ENCODE measurements around the gene ZNF581.

Gene ZNF581

GRCh38 chr19:55626350-55626749 lies 17.1 kb upstream of the ZNF581 start:
- DNase-seq (no peak), ATAC-seq (peak; percentile 60)

GRCh38 chr19:55632463-55632834 lies 11.0 kb upstream of the ZNF581 start:
- ATAC-seq (peak; percentile 58), DNase-seq (peak; percentile 92)

- ATAC-seq (no peak), DNase-seq (no peak)
Observed at GRCh38 chr19:55633861-55634260, 9.6 kb upstream of the ZNF581 start.

GRCh38 chr19:55635334-55635717 lies 8.1 kb upstream of the ZNF581 start:
- ATAC-seq = no peak
- DNase-seq = no peak

- ATAC-seq = no peak
- DNase-seq = no peak
Observed at GRCh38 chr19:55635856-55636440, 7.5 kb upstream of the ZNF581 start.

- DNase-seq (no peak), ATAC-seq (no peak)
Observed at GRCh38 chr19:55636723-55637122, 6.7 kb upstream of the ZNF581 start.

- no peak for ATAC-seq
Observed at GRCh38 chr19:55637534-55637933, 5.9 kb upstream of the ZNF581 start.

GRCh38 chr19:55638864-55639359 lies 4.5 kb upstream of the ZNF581 start:
- peak; percentile 76 for DNase-seq
- ATAC-seq = no peak

More at GRCh38 chr19:55637534-55637933, 5.9 kb upstream of the ZNF581 start:
- DNase-seq = no peak

GRCh38 chr19:55640043-55640576 lies 3.3 kb upstream of the ZNF581 start:
- DNase-seq (peak; percentile 78), ATAC-seq (peak; percentile 11)

- ATAC-seq (peak; percentile 38), DNase-seq (peak; percentile 79)
Observed at GRCh38 chr19:55640577-55641425, 2.6 kb upstream of the ZNF581 start, which contains the start of gene ZNF580. ZNF580 (plus strand) TSS chr19:55641002; CDS start chr19:55642509, 1,507 bp downstream.

GRCh38 chr19:55641426-55642152 lies 1.9 kb upstream of the ZNF581 start:
- ATAC-seq (no peak), DNase-seq (no peak)

GRCh38 chr19:55642153-55643002 lies 1.1 kb upstream of the ZNF581 start:
- ATAC-seq (peak; percentile 8), DNase-seq (peak; percentile 55)

- DNase-seq = no peak
- ATAC-seq = no peak
Observed at GRCh38 chr19:55643887-55644176, 383 bp downstream of the ZNF581 start.

- ATAC-seq = no peak
Observed at GRCh38 chr19:55644191-55644833, 863 bp downstream of the ZNF581 start.

GRCh38 chr19:55644842-55645511 lies 1.5 kb downstream of the ZNF581 start:
- ATAC-seq (no peak), DNase-seq (no peak)

More at GRCh38 chr19:55644191-55644833, 863 bp downstream of the ZNF581 start:
- no peak for DNase-seq

GRCh38 chr19:55645512-55645881 lies 2.0 kb downstream of the ZNF581 start:
- ATAC-seq (no peak), DNase-seq (no peak)

GRCh38 chr19:55646889-55647731 lies 3.7 kb downstream of the ZNF581 start:
- no peak for ATAC-seq

GRCh38 chr19:55647732-55648584 lies 4.5 kb downstream of the ZNF581 start, which contains the start of gene CCDC106:
CCDC106 (plus strand) TSS chr19:55648212; CDS start chr19:55649047, 835 bp downstream.
- DNase-seq (peak; percentile 65), ATAC-seq (peak; percentile 4)

More at GRCh38 chr19:55646889-55647731, 3.7 kb downstream of the ZNF581 start:
- DNase-seq = no peak

All from stimulated activated naive CD8-positive, alpha-beta T cell treated with anti-CD3 and anti-CD28 coated beads, Interleukin-15, Interleukin-2, amounts not matched to agents 100 U/mL and 50 U/mL, for 24 hours (primary cell).